ENCODE data around the gene GRM5.

Gene GRM5

DNA sequence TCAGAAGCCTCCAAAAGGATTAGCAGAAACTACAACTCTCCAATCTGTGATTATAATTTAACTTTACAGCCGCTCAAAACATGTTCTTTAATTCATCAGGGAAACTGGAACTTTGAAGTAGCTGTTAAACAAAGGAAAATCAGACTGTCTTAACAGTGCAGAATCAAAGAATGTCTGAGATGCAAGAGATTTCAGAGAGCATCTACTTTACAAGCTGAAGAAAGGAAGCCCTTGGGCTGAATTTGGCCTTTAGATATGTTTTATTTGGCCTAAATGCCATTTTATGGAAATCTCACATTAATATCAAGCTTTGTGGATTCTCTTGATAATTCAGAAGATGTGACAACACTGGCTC lies 446.7 kb downstream of the GRM5 start:
- no peak for DNase-seq (ENCODE audit: low read depth)

DNA sequence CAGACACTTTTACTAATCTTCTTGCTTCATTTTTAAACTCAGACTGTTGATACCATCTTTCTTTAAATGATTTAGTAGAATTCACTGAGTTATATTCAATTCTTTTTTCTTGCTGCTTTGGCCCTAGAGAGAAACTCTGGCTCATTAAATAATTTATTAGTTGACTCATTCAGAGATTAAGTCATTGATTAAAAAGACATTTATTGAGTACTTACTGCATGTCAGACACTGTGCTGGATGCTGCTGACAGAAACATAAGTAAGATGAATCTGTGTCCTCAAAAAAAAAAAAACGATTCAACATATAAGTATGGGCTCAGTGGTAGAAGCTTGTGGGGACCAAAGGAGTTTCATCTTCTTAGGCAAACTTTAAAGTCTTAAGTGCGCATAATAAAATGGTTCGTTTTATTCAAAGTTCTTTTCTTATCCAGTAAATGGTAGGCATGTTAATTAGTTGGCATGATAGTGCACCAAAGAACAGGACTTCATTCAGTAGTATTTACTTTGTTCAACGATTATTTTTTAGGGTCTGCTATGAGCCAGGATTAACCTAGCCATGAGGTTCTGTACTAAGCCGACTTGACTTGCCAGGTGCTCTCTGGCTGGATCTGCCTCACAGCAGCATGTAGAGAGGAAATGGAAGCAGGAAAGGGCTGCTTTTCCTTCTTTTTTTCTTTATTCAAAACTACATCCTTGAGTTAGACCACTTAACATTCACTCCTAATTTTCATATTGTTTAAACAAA lies 447.3 kb downstream of the GRM5 start:
- no peak for DNase-seq (ENCODE audit: low read depth)

DNA sequence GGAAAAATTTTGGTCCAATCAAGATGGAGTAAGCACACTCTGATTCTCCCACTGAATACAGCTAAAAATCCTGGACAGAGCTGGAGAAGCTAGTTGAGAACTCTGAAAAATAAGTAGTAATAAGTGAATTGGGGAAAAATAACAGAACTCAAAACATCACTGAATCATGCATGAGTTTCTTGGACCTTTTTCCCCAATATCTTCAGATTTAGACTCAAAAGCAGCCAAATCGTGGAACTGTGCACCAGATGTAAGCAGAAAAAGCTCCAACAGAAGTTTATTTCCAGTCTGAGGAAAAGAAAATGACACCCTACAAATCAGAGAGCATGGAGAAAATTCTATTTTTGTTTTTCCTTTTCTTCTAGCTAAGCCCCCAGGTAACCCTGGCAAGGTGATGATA lies 448.6 kb downstream of the GRM5 start:
- no peak for DNase-seq (ENCODE audit: low read depth)

- DNase-seq (ENCODE audit: low read depth) = no peak
Measured at GRCh38 chr11:88604260-88604659, 461.5 kb downstream of the GRM5 start.

- no peak for DNase-seq (ENCODE audit: low read depth)
Measured at GRCh38 chr11:88603091-88603867, 462.5 kb downstream of the GRM5 start.

- no peak for DNase-seq (ENCODE audit: low read depth)
Measured at GRCh38 chr11:88597387-88597786, 468.4 kb downstream of the GRM5 start.

DNA sequence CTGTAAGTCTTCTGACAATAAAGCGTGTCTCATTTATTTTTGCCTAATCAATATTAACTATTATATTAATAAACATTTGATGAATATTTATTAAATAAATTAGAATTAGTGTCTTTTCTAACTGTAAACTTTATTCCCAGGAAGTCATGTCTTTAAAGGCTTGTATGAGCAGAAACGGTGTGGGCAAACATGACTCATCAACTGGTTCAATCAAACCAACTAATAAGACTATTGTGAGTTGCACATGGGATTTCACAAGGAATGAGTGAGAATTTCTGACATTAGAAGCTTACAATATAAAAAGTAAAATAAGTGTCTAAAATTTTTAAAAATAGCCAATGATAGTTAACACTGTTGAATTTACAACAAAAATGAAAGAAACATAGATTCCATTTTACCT lies 469.0 kb downstream of the GRM5 start:
- no peak for DNase-seq (ENCODE audit: low read depth)

DNA sequence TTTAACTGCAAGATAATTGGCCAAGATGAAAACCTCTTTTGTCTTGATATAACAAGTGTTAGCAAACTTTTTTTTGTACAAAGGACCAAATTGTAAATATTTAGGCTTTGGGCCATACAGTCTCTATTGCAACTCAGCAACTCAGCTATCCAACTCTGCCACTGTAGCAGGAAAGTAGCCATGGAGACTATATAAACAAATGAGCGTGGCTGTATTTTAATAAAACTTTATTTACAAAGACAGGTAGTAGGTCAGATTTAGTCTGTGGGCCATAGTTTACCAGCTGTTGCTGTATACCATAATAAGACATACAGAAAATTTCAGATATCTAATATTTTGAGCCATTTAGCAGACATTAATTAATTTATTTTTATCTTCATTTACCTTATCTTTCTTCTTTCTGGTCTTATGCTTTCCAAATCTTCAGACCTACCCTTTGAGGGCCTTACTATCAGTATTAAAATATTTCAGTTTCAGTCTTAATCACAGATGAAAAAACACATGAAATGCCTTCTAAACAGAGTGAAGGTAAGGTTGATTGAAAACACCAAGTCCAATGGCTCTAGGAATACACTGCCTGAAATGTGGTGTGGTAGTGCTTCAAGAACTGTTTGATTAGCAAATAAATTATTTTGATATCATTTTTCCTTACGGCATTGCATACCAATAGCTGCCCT lies 471.4 kb downstream of the GRM5 start:
- DNase-seq (ENCODE audit: low read depth) = no peak

- no peak for DNase-seq (ENCODE audit: low read depth)
Measured at GRCh38 chr11:88590361-88590760, 475.4 kb downstream of the GRM5 start.

GRCh38 chr11:88583251-88583650 lies 482.5 kb downstream of the GRM5 start:
- DNase-seq (ENCODE audit: low read depth) = no peak

GRCh38 chr11:88579466-88579865 lies 486.3 kb downstream of the GRM5 start:
- DNase-seq (ENCODE audit: low read depth) = no peak

GRCh38 chr11:88576741-88577140 lies 489.0 kb downstream of the GRM5 start:
- no peak for DNase-seq (ENCODE audit: low read depth)

GRCh38 chr11:88575916-88576315 lies 489.9 kb downstream of the GRM5 start:
- no peak for DNase-seq (ENCODE audit: low read depth)

DNA sequence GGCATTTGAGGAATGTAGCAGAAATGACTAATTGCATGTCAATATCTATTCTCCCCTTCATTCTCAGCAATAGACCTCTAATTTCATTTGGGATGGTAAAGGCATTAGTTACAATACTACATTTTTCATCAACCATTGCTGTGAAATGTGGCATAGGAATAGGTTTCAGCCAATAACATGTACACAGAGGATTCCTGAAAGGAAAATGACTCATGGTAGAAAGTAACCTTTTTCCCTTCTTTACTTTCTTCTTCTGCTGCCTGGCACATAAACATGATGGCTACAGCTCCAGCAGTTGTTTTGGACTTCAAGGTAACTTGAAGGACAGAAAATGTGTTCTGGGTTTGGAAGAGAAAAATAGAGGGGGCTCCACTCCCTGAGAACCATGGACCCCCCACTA lies 496.4 kb downstream of the GRM5 start:
- DNase-seq (ENCODE audit: low read depth) = no peak

DNA sequence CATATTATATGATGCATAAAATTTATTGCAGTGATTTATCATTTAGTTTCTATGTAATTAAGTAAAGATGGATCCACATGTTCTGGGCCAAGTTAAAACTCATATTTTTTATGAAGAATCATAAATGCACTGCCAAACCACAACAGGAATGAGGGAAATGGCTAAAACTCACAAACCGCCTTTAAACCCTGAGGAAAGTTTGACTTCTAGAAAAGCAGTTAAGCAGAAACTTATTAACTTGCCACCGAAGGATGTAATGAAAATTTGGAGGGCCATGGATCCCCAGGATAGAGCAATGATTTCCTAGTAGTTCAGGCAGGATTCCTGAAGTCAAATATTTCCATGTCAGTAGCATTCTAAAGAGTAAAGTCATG lies 510.0 kb downstream of the GRM5 start:
- DNase-seq (ENCODE audit: low read depth) = no peak

GRCh38 chr11:88555018-88555828 lies 510.6 kb downstream of the GRM5 start:
- no peak for DNase-seq (ENCODE audit: low read depth)

- DNase-seq (ENCODE audit: low read depth) = no peak
Measured at GRCh38 chr11:88553204-88553603, 512.6 kb downstream of the GRM5 start.

- DNase-seq (ENCODE audit: low read depth) = no peak
Measured at GRCh38 chr11:88552379-88553062, 513.3 kb downstream of the GRM5 start.

- DNase-seq (ENCODE audit: low read depth) = no peak
Measured at GRCh38 chr11:88544656-88545280, 521.0 kb downstream of the GRM5 start.

GRCh38 chr11:88543902-88544655 lies 521.7 kb downstream of the GRM5 start:
- peak; percentile 61 for DNase-seq (ENCODE audit: low read depth)

DNA sequence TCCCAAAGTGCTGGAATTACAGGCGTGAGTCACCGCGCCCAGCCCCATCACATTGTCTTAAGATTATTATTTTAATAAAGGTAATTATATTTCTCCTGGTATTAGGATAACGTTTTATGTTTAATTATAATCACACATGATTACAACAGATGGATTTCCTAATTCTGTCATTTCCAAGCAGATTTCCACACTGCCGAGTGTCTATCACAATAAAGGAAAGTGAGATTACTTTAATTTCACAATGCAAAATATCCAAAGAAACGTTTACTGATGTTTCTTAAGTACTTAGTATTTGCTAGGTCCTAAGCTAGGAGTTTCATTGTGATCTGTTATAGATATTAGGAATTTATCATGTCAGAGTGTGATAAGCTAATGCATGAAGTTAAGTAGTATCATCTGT lies 524.8 kb downstream of the GRM5 start:
- no peak for DNase-seq (ENCODE audit: low read depth)

Measured in stimulated activated CD8-positive, alpha-beta memory T cell treated with anti-CD3 and anti-CD28 coated beads, Interleukin-7, amount 100 ng/mL, for 24 hours (primary cell).